CD4-positive, alpha-beta T cell (primary cell): ENCODE results near the gene SYNE1. TPM values are rescaled to one million over a fixed set of nuclear protein-coding genes. Genes with fewer than 3 reads are reported as not detected.

ENCODE experiments used
- ATAC-seq: fragments of 200-7000 bp; cut with Tn5 transposase; one replicate; pipeline ENCODE4 v1.10.0; 2022; ENCODE audit warnings: mild to moderate bottlenecking; ENCODE audit not compliant: poor library complexity
- CTCF ChIA-PET: fragments of 350-600 bp; sonication (Branson Sonifier 250); formaldehyde crosslinking; loops from one replicate; lab custom pipeline; 2021; ENCODE audit warnings: antibody characterized with exemption, inconsistent platforms; lab: Charles Lee
- POLR2A ChIA-PET: fragments of 350-600 bp; sonication (Branson Sonifier 250); formaldehyde crosslinking; loops from one replicate; lab custom pipeline; 2021; ENCODE audit warnings: antibody characterized with exemption, inconsistent platforms; lab: Charles Lee
- DNase-seq, 14 experiments: peaks; one replicate each; pipeline ENCODE4 v3.0.0-alpha.2; 2013 to 2020; ENCODE audit warnings: mixed read lengths in 2 of 14
- H3K27ac ChIP-seq, 2 donors: one replicate each; pipeline versions ENCODE4 v1.5.1 to v1.7.0; 2013; ENCODE audit warnings: low read length in 2 of 2, low read depth in 1 of 2, mild to moderate bottlenecking in 1 of 2
- H3K27me3 ChIP-seq, 2 experiments: 1 replicate in 1 of 2; 2 replicates in 1 of 2; pipeline versions ENCODE4 v1.6.1 to v1.7.0; 2013; ENCODE audit warnings: low read length in 2 of 2, control low read depth in 1 of 2, mild to moderate bottlenecking in 1 of 2, moderate library complexity in 1 of 2; ENCODE audit not compliant: insufficient read depth in 2 of 2, control insufficient read depth in 1 of 2
- H3K36me3 ChIP-seq: one replicate; pipeline ENCODE4 v1.6.1; 2013; ENCODE audit warnings: low read length, control low read depth; ENCODE audit not compliant: insufficient read depth
- H3K4me1 ChIP-seq: one replicate; pipeline ENCODE4 v1.6.1; 2013; ENCODE audit warnings: low read length, control low read depth; ENCODE audit not compliant: insufficient read depth
- H3K4me3 ChIP-seq: one replicate; pipeline ENCODE4 v1.5.1; 2013; ENCODE audit warnings: mild to moderate bottlenecking, low read length, moderate library complexity
- H3K9me3 ChIP-seq, 2 experiments: 1 replicate in 1 of 2; 2 replicates in 1 of 2; pipeline versions ENCODE4 v1.6.1 to v1.7.0; 2013; ENCODE audit warnings: low read length in 2 of 2, mild to moderate bottlenecking in 2 of 2, control low read depth in 1 of 2, moderate library complexity in 1 of 2; ENCODE audit not compliant: control insufficient read depth in 1 of 2, insufficient read depth in 1 of 2
- H3K27ac Mint-ChIP-seq: one replicate; pipeline ENCODE4 v1.8.0; 2020; ENCODE audit warnings: mixed read lengths
- H3K27me3 Mint-ChIP-seq: one replicate; pipeline ENCODE4 v1.8.0; 2021; ENCODE audit warnings: mixed read lengths
- H3K36me3 Mint-ChIP-seq: one replicate; pipeline ENCODE4 v1.8.0; 2021; ENCODE audit warnings: low read depth, mixed read lengths
- H3K4me1 Mint-ChIP-seq: one replicate; pipeline ENCODE4 v1.8.0; 2021; ENCODE audit warnings: low read depth, mixed read lengths
- H3K4me3 Mint-ChIP-seq: one replicate; pipeline ENCODE4 v1.8.0; 2020; ENCODE audit warnings: mild to moderate bottlenecking, mixed read lengths
- H3K9me3 Mint-ChIP-seq: one replicate; pipeline ENCODE4 v1.8.0; 2020; ENCODE audit warnings: mixed read lengths
- intact Hi-C, 2 experiments: fragments of 100-400 bp; cut with DNase I in 1 of 2; cut with micrococcal nuclease in 1 of 2; formaldehyde crosslinking; loops; one replicate each; pipeline versions ENCODE4 v1.15.1 to v1.9.0; 2023 to 2025; cut with DNase I, micrococcal nuclease
- total RNA-seq, 174 experiments: library from RNA in 2 of 174; stranded (reverse) in 2 of 174; gene quantifications; one replicate each; pipeline ENCODE4 v1.2.3 and lab custom pipeline; 2021 to 2026
- TF ChIP-seq, protein P1 (sequence below): fragments of 200-600 bp; IDR thresholded peaks from one replicate; pipeline ENCODE4 v1.8.0; 2022; ENCODE audit warnings: antibody characterized with exemption, mild to moderate bottlenecking

SYNE1 gene
- total RNA-seq, 2 experiments from 2014 or later, result 94.9 to 108 TPM

GRCh38 chr6:152112491-152113261, 524.5 kb downstream of the SYNE1 start:
- H3K4me3 ChIP-seq, result no peak overlapping the region
- H3K27me3 ChIP-seq, result no peaks in the 10 kb centered on the region
- Mint-ChIP-seq H3K9me3 (no peaks in the 10 kb centered on the region), H3K4me3 (no peak overlapping the region), H3K27me3 (peaks cover 9% of the 10 kb centered on the region), H3K36me3 (no peaks in the 10 kb centered on the region), H3K4me1 (peaks cover 11% of the 10 kb centered on the region), H3K27ac (no peak overlapping the region)
- no peak for DNase-seq
- no peak overlapping the region for H3K27ac ChIP-seq
- TF ChIP-seq, protein P1, sequence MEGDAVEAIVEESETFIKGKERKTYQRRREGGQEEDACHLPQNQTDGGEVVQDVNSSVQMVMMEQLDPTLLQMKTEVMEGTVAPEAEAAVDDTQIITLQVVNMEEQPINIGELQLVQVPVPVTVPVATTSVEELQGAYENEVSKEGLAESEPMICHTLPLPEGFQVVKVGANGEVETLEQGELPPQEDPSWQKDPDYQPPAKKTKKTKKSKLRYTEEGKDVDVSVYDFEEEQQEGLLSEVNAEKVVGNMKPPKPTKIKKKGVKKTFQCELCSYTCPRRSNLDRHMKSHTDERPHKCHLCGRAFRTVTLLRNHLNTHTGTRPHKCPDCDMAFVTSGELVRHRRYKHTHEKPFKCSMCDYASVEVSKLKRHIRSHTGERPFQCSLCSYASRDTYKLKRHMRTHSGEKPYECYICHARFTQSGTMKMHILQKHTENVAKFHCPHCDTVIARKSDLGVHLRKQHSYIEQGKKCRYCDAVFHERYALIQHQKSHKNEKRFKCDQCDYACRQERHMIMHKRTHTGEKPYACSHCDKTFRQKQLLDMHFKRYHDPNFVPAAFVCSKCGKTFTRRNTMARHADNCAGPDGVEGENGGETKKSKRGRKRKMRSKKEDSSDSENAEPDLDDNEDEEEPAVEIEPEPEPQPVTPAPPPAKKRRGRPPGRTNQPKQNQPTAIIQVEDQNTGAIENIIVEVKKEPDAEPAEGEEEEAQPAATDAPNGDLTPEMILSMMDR, result no peak
- no peak for ATAC-seq
- ChIA-PET POLR2A (no interaction called here), CTCF (no interaction called here)
- H3K9me3 ChIP-seq, result no peaks in the 10 kb centered on the region
- no peaks in the 10 kb centered on the region for H3K36me3 ChIP-seq
- H3K4me1 ChIP-seq, result no peaks in the 10 kb centered on the region
- intact Hi-C loops, result no loop called here

DNA sequence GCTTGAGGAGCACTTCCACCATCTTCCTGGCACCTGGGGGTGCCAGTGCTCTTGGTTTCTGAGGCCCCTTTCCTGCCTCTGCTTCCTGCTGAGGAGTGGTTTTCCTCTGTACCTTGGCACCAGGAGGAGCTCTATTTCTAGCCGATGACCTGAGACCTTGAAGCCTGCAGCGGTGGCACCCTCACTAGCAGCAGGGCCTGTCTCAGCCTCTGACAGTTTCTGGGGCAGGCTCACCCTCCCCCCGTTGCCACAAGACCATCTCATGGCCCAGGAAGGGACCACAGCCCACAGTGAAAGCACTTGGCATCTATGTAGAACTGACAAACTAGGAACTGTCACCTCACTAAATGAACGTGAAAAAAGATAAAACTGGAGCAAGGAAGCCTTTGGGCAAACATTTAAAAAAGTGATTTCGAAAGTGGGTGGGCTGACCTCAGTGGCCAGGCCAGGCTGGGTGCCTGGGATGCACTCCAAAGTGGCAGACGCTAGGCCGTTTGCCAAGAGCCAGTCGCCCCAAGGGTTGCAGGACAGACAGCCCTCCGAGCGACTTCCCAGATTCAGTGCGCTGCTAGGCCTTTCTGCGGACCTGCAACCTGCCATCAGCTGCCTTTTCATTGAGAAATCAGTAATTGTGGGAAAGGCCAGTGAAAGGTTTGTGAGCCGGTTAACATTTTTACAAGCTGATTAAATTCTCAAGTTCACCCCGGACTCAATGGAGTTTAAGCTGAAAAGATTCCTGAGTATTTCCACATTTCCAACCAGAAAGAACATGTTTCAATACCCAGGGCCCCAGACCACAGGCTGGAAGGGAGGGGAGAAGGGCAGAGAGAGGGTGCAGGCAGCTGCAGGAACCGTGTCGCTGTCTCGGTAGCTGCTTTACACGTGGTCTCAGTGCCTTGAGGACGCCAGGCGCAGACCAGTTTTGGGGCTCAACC, 526.0 kb downstream of the SYNE1 start:
- no peaks in the 10 kb centered on the region for H3K4me1 ChIP-seq
- H3K4me3 Mint-ChIP-seq, result no peak overlapping the region
- DNase-seq (no peak), ATAC-seq (no peak)
- no peaks in the 10 kb centered on the region for H3K9me3 ChIP-seq
- H3K27ac Mint-ChIP-seq, result no peak overlapping the region
- H3K36me3 ChIP-seq, result no peaks in the 10 kb centered on the region
- peaks cover 9% of the 10 kb centered on the region for H3K27me3 Mint-ChIP-seq
- TF ChIP-seq, protein P1, result no peak
- H3K27me3 ChIP-seq, result no peaks in the 10 kb centered on the region
- intact Hi-C loops, result no loop called here
- POLR2A ChIA-PET, result no interaction called here
- no peak overlapping the region for H3K27ac ChIP-seq
- no peaks in the 10 kb centered on the region for H3K4me1 Mint-ChIP-seq
- no peak overlapping the region for H3K4me3 ChIP-seq
- CTCF ChIA-PET, result no interaction called here
- no peaks in the 10 kb centered on the region for H3K36me3 Mint-ChIP-seq
- no peaks in the 10 kb centered on the region for H3K9me3 Mint-ChIP-seq

- ChIA-PET POLR2A (interaction anchor here (0.6 kb wide), 1 partner anchor 1961 kb away, joined by 3 read pairs; no protein-coding TSS in a partner anchor), CTCF (no interaction called here)
- ATAC-seq (no peak), DNase-seq (no peak)
- H3K27me3 ChIP-seq, result no peaks in the 10 kb centered on the region
- no peak overlapping the region for H3K4me3 Mint-ChIP-seq
- intact Hi-C loops, result no loop called here
- H3K27me3 Mint-ChIP-seq, result peaks cover 9% of the 10 kb centered on the region
- no peak overlapping the region for H3K27ac ChIP-seq
- H3K4me1 Mint-ChIP-seq, result no peaks in the 10 kb centered on the region
- TF ChIP-seq, protein P1, result no peak
- no peaks in the 10 kb centered on the region for H3K36me3 ChIP-seq
- no peaks in the 10 kb centered on the region for H3K9me3 ChIP-seq
- no peak overlapping the region for H3K4me3 ChIP-seq
- no peaks in the 10 kb centered on the region for H3K36me3 Mint-ChIP-seq
- no peak overlapping the region for H3K27ac Mint-ChIP-seq
- no peaks in the 10 kb centered on the region for H3K9me3 Mint-ChIP-seq
- no peaks in the 10 kb centered on the region for H3K4me1 ChIP-seq
Measured at GRCh38 chr6:152107973-152108372, 529.2 kb downstream of the SYNE1 start.
